ENCODE results near the gene PCDH10. TPM values are rescaled to one million over a fixed set of nuclear protein-coding genes. Genes with fewer than 3 reads are reported as not detected.

PCDH10 gene
- total RNA-seq, 1 experiment from 2014 or later: not detected

DNA sequence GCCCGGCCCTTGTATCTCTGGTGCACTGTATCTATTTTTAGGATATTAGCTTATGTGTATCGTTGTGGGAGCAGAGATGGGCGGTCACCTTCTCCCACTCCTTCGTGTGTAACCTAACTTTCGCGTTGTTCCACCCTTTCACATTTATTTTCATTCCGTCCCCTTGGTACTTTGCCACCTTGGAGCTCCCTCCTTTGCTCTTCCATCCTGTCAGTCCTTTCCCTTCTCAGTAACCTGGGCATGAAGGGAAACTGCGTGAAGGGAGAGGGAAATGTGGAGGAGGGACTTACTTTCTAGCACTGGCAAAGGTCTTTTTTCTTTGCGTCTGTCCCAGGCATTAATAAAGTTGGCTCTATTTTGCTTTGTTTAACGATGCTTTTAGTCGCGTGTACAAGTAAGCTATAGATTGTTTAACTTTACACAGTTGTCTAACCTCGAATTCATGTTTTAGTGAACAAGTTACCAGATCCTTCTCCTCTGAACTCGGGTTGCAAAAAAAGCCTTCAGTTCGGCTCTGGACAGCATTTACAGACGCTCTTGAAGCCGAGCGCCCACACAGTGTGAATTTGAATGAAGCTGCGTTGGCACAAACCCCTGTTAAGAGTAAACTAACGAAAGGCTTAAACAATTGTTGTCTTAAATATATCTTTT is 3.9 kb downstream of the PCDH10 start:
- no TSS peak for BruUV-seq (replicated peaks)
- intact Hi-C loops (cut with micrococcal nuclease; ENCODE audit: unreplicated experiment): no loop called here
- Histone ChIP-seq H3K9me2 (ENCODE audit: insufficient read depth) (no peaks in the 10 kb centered on the region), H3K9me3 (ENCODE audit: insufficient read depth, low read depth) (no peaks in the 10 kb centered on the region), H2AFZ (no peak overlapping the region), H3K79me2 (ENCODE audit: low read depth) (no peaks in the 10 kb centered on the region), H3K27me3 (ENCODE audit: insufficient read depth, low read depth) (no peaks in the 10 kb centered on the region), H4K20me1 (ENCODE audit: insufficient read depth) (no peaks in the 10 kb centered on the region), H3K4me1 (replicated peaks; ENCODE audit: insufficient read depth) (no peaks in the 10 kb centered on the region), H3K4me3 (no peak overlapping the region), H3K27ac (no peak overlapping the region), H3K4me2 (no peak overlapping the region), H3F3A (ENCODE audit: insufficient read depth, low read depth) (no peaks in the 10 kb centered on the region), H3K36me3 (ENCODE audit: low read depth) (no peaks in the 10 kb centered on the region)
- no peak for DNase-seq
- ChIA-PET CTCF (no interaction called here), POLR2A (ENCODE audit: unreplicated experiment) (no interaction called here)
- no peak for TF ChIP-seq EZH2 (IDR thresholded peaks at IDR 0.05; ENCODE audit: low read depth)
- no peak for TF ChIP-seq CTCF (conservative IDR thresholded peaks at IDR 0.05)

GRCh38 chr4:133154725-133155124 is 5.6 kb downstream of the PCDH10 start:
- POLR2A ChIA-PET (ENCODE audit: unreplicated experiment): no interaction called here
- CTCF ChIA-PET: interaction anchor here (0.8 to 1.1 kb wide), 2 partner anchors 684 to 1221 kb away, joined by 3 to 5 read pairs; no protein-coding TSS in a partner anchor
- intact Hi-C loops (cut with micrococcal nuclease; ENCODE audit: unreplicated experiment): no loop called here
- Histone ChIP-seq H3K4me3 (no peak overlapping the region), H3K4me2 (no peak overlapping the region), H3K79me2 (ENCODE audit: low read depth) (no peaks in the 10 kb centered on the region), H3K36me3 (ENCODE audit: low read depth) (no peaks in the 10 kb centered on the region), H3K27ac (no peak overlapping the region), H3K27me3 (ENCODE audit: insufficient read depth, low read depth) (no peaks in the 10 kb centered on the region), H2AFZ (no peak overlapping the region), H3F3A (ENCODE audit: insufficient read depth, low read depth) (no peaks in the 10 kb centered on the region), H3K9me2 (ENCODE audit: insufficient read depth) (no peaks in the 10 kb centered on the region), H3K9me3 (ENCODE audit: insufficient read depth, low read depth) (no peaks in the 10 kb centered on the region), H3K4me1 (replicated peaks; ENCODE audit: insufficient read depth) (no peaks in the 10 kb centered on the region), H4K20me1 (ENCODE audit: insufficient read depth) (no peaks in the 10 kb centered on the region)
- TF ChIP-seq EZH2 (IDR thresholded peaks at IDR 0.05; ENCODE audit: low read depth) (no peak), CTCF (conservative IDR thresholded peaks at IDR 0.05) (peak; percentile 57)
- no TSS peak for BruUV-seq (replicated peaks)
- DNase-seq: no peak

- BruUV-seq (replicated peaks): no TSS peak
- no peaks in the 10 kb centered on the region for H3K27me3 ChIP-seq (ENCODE audit: insufficient read depth, low read depth)
- no peak overlapping the region for H2AFZ ChIP-seq
- H3K9me3 ChIP-seq (ENCODE audit: insufficient read depth, low read depth): no peaks in the 10 kb centered on the region
- H3K4me3 ChIP-seq: no peak overlapping the region
- H3F3A ChIP-seq (ENCODE audit: insufficient read depth, low read depth): no peaks in the 10 kb centered on the region
- intact Hi-C loops (cut with micrococcal nuclease; ENCODE audit: unreplicated experiment): no loop called here
- no peak overlapping the region for H3K4me2 ChIP-seq
- TF ChIP-seq EZH2 (IDR thresholded peaks at IDR 0.05; ENCODE audit: low read depth) (no peak), CTCF (conservative IDR thresholded peaks at IDR 0.05) (no peak)
- no peak for DNase-seq
- H3K27ac ChIP-seq: no peak overlapping the region
- no peaks in the 10 kb centered on the region for H4K20me1 ChIP-seq (ENCODE audit: insufficient read depth)
- no peaks in the 10 kb centered on the region for H3K9me2 ChIP-seq (ENCODE audit: insufficient read depth)
- POLR2A ChIA-PET (ENCODE audit: unreplicated experiment): no interaction called here
- no peaks in the 10 kb centered on the region for H3K4me1 ChIP-seq (replicated peaks; ENCODE audit: insufficient read depth)
- CTCF ChIA-PET: no interaction called here
- H3K36me3 ChIP-seq (ENCODE audit: low read depth): no peaks in the 10 kb centered on the region
- no peaks in the 10 kb centered on the region for H3K79me2 ChIP-seq (ENCODE audit: low read depth)
Observed at GRCh38 chr4:133156096-133156495, 7.0 kb downstream of the PCDH10 start.

All from PC-9 (cell line).